Mesodermal cell (in vitro differentiated cells): Measurements from ENCODE around the gene NKAIN2.

Experiments used
- H3K27ac ChIP-seq: 2 replicates; pipeline ENCODE4 v1.7.0; 2013; ENCODE audit warnings: mild to moderate bottlenecking, low read depth, low read length, moderate library complexity; ENCODE audit not compliant: severe bottlenecking
- H3K36me3 ChIP-seq: 2 replicates; pipeline ENCODE4 v1.7.1; 2013; ENCODE audit warnings: mild to moderate bottlenecking, low read length, moderate library complexity; ENCODE audit not compliant: control insufficient read depth, insufficient read depth
- H3K4me1 ChIP-seq: one replicate; pipeline ENCODE4 v1.7.1; 2013; ENCODE audit warnings: mild to moderate bottlenecking, low read length; ENCODE audit not compliant: insufficient read depth, control insufficient read depth, poor library complexity, severe bottlenecking
- H3K4me3 ChIP-seq: 2 replicates; pipeline ENCODE4 v1.7.0; 2013; ENCODE audit warnings: low read length, control low read depth, mild to moderate bottlenecking; ENCODE audit not compliant: insufficient read depth, poor library complexity, severe bottlenecking; ENCODE audit errors: extremely low read depth
- H3K9me3 ChIP-seq: 2 replicates; pipeline ENCODE4 v1.7.1; 2013; ENCODE audit warnings: mild to moderate bottlenecking, low read length, moderate library complexity; ENCODE audit not compliant: control insufficient read depth
- WGBS, 2 experiments: methylation state at CpG; one replicate each; pipeline ENCODE4 v1.1.5; 2013; ENCODE audit warnings: missing lambda C conversion rate in 2 of 2; ENCODE audit not compliant: insufficient coverage in 2 of 2; 5-methylcytosine and 5-hydroxymethylcytosine counted together

Gene NKAIN2

DNA sequence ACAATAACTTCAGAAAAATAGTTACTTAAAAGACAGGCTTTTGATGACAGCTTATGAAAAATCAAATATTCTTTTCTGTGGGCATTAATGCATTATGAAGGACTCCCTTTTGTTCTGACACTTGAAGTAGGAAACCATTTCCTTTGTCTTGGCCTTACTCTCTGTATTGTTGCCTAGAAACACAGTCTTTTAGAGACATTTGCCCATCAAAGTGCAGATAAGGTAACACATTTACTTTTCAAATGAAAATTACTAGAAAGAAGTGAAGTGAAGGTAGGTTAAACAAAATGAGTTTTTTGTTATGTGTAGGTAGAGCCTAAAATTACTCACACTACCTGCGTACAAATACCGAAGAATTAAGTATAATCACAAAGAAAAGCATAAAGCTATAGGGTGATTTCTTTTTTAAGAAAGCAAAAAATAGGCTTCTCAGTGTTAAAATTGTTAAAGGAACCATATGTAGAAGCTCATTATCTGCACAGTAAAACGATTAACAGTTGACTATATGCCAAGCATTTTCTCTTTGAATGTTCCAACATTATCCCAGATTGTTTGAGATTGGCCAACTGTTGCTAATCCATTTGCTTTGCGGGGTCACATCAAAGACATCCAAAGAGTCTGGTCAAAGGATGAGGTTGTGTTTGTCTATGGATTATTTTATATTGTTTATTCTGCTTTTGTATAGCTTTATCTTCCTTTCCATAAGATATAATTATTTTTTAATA, 616.6 kb downstream of the NKAIN2 start:
- Histone ChIP-seq H3K4me1 (no peaks in the 10 kb centered on the region), H3K9me3 (no peaks in the 10 kb centered on the region), H3K36me3 (no peaks in the 10 kb centered on the region), H3K4me3 (no peak overlapping the region), H3K27ac (no peak overlapping the region)
- no CpG with 5 or more reads among the region's 4 CpGs for WGBS, 2 experiments

DNA sequence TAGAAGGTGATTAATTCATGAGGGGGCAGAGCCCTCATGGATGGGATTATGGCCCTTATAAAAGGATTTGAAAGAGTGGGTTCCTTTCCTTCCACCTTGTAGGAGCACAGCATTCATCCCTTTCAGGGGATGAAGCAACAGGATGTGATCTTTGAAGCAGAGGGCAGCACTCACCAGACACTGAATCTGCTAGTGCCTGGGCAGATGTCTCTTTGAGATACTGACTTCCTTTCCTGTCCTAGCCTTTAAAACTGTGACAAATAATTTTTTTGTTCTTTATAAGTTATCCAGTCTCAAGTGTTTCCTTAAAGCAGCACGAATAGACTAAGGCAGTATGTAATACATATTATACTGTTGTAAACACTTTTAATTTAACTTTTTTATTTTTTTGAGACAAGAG, 620.0 kb downstream of the NKAIN2 start:
- no peak overlapping the region for H3K27ac ChIP-seq
- no peaks in the 10 kb centered on the region for H3K4me1 ChIP-seq
- H3K4me3 ChIP-seq: no peak overlapping the region
- H3K9me3 ChIP-seq: no peaks in the 10 kb centered on the region
- no peaks in the 10 kb centered on the region for H3K36me3 ChIP-seq
- no CpG with 5 or more reads among the region's 1 CpG for whole genome bisulfite sequencing, 2 experiments

DNA sequence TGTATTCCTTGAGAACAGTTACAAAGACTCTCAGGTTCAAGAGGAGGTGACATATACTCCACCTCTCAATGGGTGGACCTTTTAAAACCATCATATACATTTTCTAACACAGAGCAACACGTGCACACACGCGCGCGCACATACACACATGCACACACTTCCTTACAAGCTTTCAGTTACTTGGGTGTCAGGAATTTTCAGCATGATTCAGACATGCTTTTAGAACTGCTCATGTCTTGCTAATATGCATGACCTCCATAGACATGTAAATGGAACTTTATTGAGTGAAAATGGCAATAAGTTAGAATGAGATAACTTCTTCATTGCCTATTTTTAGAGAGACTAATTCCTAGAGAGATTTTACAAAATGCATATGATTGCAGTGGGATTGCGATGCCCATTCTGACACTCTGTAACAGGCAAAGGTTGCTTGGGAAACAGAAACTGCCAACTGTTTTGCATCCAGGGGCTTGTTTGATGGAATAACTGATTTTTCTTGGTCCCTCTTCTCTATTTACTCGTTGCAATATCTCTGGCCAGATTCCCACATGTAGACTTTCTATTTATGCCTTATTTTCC, 627.2 kb downstream of the NKAIN2 start:
- Histone ChIP-seq H3K36me3 (no peaks in the 10 kb centered on the region), H3K4me3 (no peak overlapping the region), H3K9me3 (no peaks in the 10 kb centered on the region), H3K4me1 (no peaks in the 10 kb centered on the region), H3K27ac (no peak overlapping the region)
- WGBS, 2 experiments: 95 to 98% methylated on average over 7 of the region's 7 CpGs

- Histone ChIP-seq H3K4me1 (no peaks in the 10 kb centered on the region), H3K4me3 (no peak overlapping the region), H3K36me3 (no peaks in the 10 kb centered on the region), H3K27ac (no peak overlapping the region), H3K9me3 (no peaks in the 10 kb centered on the region)
- 90% methylated on average over 1 of the region's 1 CpG; no CpG with 5 or more reads in 1 of the 2 experiments for WGBS, 2 experiments
Observed at GRCh38 chr6:124432620-124433019, 629.0 kb downstream of the NKAIN2 start.

DNA sequence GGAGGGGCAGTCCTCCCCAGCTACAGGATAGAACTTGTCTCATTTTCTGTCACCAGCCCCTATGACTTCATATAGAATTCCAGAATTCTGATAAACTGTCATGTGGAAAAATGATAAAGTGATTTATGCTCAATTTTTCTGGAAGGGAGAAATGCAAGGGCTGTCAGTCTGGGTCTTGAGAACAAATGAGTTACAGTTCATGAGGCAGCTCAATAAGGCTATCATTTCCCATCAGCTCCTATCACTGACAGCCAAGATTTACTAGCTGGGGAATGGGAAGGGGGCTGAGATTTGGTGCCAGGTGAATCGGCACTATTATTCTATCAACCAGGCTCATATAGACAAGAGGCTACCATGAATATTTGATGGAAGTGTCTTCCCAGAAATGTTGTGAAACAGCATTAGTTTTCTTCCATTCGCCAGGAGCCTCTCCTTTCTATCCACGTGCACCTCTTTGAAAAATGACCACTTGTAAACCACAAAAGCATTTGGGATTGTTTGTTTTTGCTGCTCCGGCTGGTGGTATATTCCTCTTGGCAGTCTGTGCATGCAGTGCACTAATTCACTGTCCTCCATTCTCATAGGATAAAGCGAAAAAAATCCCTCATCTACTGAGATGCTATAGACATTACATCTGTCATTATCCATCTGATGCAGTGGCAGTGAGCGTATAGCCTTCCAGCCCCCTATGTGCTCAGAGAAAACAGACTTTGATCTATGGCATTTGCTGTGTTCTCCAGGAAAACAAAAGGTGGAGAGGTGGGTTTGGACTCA, 629.9 kb downstream of the NKAIN2 start:
- Histone ChIP-seq H3K4me1 (no peaks in the 10 kb centered on the region), H3K4me3 (no peak overlapping the region), H3K27ac (no peak overlapping the region), H3K9me3 (no peaks in the 10 kb centered on the region), H3K36me3 (no peaks in the 10 kb centered on the region)
- 77 to 89% methylated on average over 2 to 4 of the region's 6 CpGs for WGBS, 2 experiments

GRCh38 chr6:124434421-124434820, 630.8 kb downstream of the NKAIN2 start:
- H3K27ac ChIP-seq: no peak overlapping the region
- H3K36me3 ChIP-seq: no peaks in the 10 kb centered on the region
- no peaks in the 10 kb centered on the region for H3K9me3 ChIP-seq
- H3K4me3 ChIP-seq: no peak overlapping the region
- H3K4me1 ChIP-seq: no peaks in the 10 kb centered on the region
- WGBS, 2 experiments: no CpG with 5 or more reads among the region's 2 CpGs

DNA sequence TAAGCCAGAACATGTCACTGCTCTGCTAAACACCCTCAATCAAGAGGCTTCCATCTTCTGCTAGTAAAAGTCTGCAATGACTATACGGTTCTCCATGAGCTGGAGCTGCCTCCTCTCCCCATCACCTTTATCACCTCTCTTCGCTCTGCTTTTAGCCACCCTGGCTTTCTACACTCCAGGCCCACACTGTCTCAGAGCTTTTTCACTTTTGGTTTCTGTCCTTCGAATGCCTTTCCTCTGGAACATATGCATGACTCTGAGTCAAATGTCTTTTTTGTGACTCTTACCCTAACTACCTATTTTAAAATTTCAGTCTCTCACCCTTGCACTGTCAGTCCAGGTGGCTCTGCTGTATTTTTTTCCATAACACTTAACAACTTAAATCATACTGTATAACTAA, 633.1 kb downstream of the NKAIN2 start:
- Histone ChIP-seq H3K36me3 (no peaks in the 10 kb centered on the region), H3K9me3 (no peaks in the 10 kb centered on the region), H3K4me3 (no peak overlapping the region), H3K27ac (no peak overlapping the region), H3K4me1 (no peaks in the 10 kb centered on the region)
- WGBS, 2 experiments: 84 to 98% methylated on average over 3 of the region's 3 CpGs

DNA sequence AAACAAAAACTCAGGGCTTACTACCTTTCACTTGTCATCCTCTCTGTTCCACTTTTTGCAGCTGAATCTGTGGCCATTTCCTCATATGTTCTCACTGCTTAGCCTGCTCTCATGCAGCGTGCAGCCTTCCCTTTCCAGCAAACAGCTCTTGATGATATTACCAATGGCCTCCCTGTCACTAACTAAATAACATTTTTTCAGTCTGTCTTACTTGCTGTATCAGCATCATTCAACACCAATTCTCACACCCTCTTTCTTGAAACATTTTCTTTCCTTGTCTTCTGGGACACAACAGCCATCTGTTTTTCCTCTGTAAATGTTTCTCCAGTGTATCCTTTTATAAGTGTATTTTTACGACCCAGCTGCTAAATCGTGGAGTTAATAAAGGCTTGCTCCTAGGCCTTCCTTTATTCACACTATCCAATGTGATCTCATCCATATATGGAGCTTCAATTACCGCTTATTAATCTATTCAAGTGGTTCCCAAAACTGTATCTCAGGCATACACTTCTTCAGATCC, 634.9 kb downstream of the NKAIN2 start:
- WGBS, 2 experiments: 83 to 84% methylated on average over 3 of the region's 4 CpGs

DNA sequence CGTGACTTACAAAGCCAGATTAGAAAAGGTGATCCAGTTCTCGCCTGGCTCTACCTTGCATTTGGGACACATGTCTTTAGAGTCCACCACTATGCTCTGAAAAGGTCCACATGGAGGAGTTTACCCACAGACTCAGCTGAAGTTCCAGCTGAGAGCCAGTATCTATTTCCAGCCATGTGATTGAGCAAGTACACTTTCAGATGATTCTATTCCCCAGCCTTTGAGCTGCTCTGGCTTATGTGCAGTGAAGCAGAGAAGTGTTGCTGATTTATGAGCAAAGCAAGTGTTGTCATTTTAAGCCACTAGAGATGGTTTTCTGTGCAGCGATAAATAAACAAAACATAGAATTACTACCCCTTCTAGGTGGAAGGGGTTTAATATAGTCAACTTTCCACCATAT, 637.8 kb downstream of the NKAIN2 start:
- H3K9me3 ChIP-seq: no peaks in the 10 kb centered on the region
- WGBS, 2 experiments: 85 to 100% methylated on average over 1 to 2 of the region's 3 CpGs
- H3K4me3 ChIP-seq: no peak overlapping the region
- no peak overlapping the region for H3K27ac ChIP-seq
- H3K36me3 ChIP-seq: no peaks in the 10 kb centered on the region
- H3K4me1 ChIP-seq: no peaks in the 10 kb centered on the region

More for the DNA sequence above, 634.9 kb downstream of the NKAIN2 start:
- no peaks in the 10 kb centered on the region for H3K36me3 ChIP-seq
- no peak overlapping the region for H3K4me3 ChIP-seq
- no peak overlapping the region for H3K27ac ChIP-seq
- no peaks in the 10 kb centered on the region for H3K9me3 ChIP-seq
- no peaks in the 10 kb centered on the region for H3K4me1 ChIP-seq

- H3K36me3 ChIP-seq: no peaks in the 10 kb centered on the region
- WGBS, 2 experiments: no CpG with 5 or more reads among the region's 2 CpGs
Observed at GRCh38 chr6:124443541-124443940, 639.9 kb downstream of the NKAIN2 start.

More at GRCh38 chr6:124443541-124443940, 639.9 kb downstream of the NKAIN2 start:
- Histone ChIP-seq H3K9me3 (no peaks in the 10 kb centered on the region), H3K4me1 (no peaks in the 10 kb centered on the region), H3K27ac (no peak overlapping the region), H3K4me3 (no peak overlapping the region)
